HG02759 (cell line): Measurements from ENCODE around the gene NEK5.

Experiments
- ATAC-seq: cut with Tn5 transposase; IDR thresholded peaks from one replicate; pipeline ENCODE4 v1.9.1; 2021; ENCODE audit warnings: mild to moderate bottlenecking, moderate library complexity; ENCODE audit not compliant: unreplicated experiment

The NEK5 gene

DNA sequence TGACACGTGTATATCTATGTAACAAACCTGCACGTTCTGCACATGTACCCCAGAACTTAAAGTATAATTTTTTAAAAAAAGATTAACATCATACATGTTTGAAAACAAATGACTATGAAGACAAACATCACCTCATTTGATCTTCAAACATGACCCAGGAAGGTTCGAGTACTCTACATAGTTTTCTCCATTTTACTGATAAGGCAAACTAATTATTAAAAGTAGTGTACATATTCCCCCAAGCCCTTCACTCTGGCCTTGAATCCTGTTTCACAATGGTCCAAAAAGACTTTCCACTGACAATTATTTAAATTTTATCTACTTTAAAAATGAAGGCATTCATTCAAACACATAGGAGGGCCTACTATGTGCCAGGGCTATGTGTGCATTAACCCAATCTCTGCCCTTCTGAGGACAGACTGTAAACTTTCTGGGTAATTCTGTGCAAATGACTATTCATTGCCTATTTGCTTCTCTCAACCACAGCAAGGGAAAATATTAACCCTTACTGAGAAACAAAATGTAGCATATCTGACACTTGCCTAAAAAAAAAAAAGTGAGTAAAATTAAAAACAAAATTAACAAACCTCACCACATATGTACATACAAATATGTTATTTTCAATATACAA is 139.8 kb downstream of the NEK5 start:
- no peak for ATAC-seq
